Measurements from ENCODE around the gene ACOT8.

DNA sequence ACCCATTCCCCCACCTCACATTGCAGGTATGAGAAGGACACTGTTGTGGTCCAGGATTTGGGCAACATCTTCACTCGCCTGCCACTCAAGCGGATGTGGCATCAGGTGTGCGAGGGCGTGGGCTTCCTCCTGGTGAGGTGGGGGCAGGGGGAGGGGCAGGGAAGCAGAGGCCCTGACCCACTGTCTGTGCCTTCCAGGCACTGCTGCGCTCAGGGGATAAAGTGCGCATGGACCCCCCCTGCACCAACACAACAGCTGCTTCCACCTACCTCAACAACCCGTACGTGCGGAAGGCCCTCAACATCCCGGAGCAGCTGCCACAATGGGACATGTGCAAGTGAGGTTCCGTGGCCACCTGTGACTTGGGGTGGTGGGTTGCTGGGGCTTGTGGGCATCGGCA lies 37.6 kb upstream of the ACOT8 start:
- TF ChIP-seq, protein P1, sequence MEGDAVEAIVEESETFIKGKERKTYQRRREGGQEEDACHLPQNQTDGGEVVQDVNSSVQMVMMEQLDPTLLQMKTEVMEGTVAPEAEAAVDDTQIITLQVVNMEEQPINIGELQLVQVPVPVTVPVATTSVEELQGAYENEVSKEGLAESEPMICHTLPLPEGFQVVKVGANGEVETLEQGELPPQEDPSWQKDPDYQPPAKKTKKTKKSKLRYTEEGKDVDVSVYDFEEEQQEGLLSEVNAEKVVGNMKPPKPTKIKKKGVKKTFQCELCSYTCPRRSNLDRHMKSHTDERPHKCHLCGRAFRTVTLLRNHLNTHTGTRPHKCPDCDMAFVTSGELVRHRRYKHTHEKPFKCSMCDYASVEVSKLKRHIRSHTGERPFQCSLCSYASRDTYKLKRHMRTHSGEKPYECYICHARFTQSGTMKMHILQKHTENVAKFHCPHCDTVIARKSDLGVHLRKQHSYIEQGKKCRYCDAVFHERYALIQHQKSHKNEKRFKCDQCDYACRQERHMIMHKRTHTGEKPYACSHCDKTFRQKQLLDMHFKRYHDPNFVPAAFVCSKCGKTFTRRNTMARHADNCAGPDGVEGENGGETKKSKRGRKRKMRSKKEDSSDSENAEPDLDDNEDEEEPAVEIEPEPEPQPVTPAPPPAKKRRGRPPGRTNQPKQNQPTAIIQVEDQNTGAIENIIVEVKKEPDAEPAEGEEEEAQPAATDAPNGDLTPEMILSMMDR (IDR thresholded peaks at IDR 0.05 in 4 of 5, conservative IDR thresholded peaks at IDR 0.05 in 1 of 5), result no peak
- no peak for TF ChIP-seq POLR2A (IDR thresholded peaks at IDR 0.05)
